Tibial nerve (tissue), 4 donors: ENCODE data around the gene DLST. TPM values are rescaled to one million over a fixed set of nuclear protein-coding genes. Genes with fewer than 3 reads are reported as not detected.

Experiments
- DNase-seq, 2 donors: peaks; one replicate each; pipeline ENCODE4 v3.0.0-alpha.2; 2019; ENCODE audit warnings: low spot score in 2 of 2
- H3K27ac ChIP-seq, 4 donors: fragments of 200-600 bp; sonication (generic) in 3 of 4; one replicate each; pipeline ENCODE4 v1.5.1; 2017 to 2019; ENCODE audit warnings: mild to moderate bottlenecking in 1 of 4
- H3K27me3 ChIP-seq, 2 donors: fragments of 200-600 bp; sonication (generic) in 1 of 2; one replicate each; pipeline versions ENCODE4 v1.5.1 to v1.6.0; 2017 to 2019
- H3K36me3 ChIP-seq, 3 donors: fragments of 200-600 bp; sonication (generic); one replicate each; pipeline ENCODE4 v1.5.1; 2018 to 2019
- H3K4me1 ChIP-seq, 4 donors: fragments of 200-600 bp; sonication (generic) in 3 of 4; one replicate each; pipeline ENCODE4 v1.5.1; 2017 to 2019
- H3K4me3 ChIP-seq, 4 donors: fragments of 200-600 bp; sonication (generic) in 3 of 4; one replicate each; pipeline ENCODE4 v1.5.1; 2017 to 2019; ENCODE audit warnings: mild to moderate bottlenecking in 1 of 4, moderate library complexity in 1 of 4
- H3K9me3 ChIP-seq, 4 donors: fragments of 200-600 bp; sonication (generic) in 3 of 4; one replicate each; pipeline ENCODE4 v1.5.1; 2017 to 2019
- EP300 ChIP-seq, 2 donors: sonication (generic); formaldehyde crosslinking; IDR thresholded peaks; one replicate each; pipeline ENCODE4 v1.6.1; 2017; ENCODE audit warnings: antibody characterized with exemption in 2 of 2, mild to moderate bottlenecking in 1 of 2
- POLR2A ChIP-seq, 2 donors: fragments of 450-650 bp; IDR thresholded peaks; one replicate each; pipeline ENCODE4 v1.6.1; 2017; ENCODE audit warnings: antibody characterized with exemption in 2 of 2, mild to moderate bottlenecking in 2 of 2, moderate library complexity in 2 of 2
- WGBS, 2 donors: methylation state at CpG; one replicate each; pipeline ENCODE4 v1.1.5; 2018; 5-methylcytosine and 5-hydroxymethylcytosine counted together
- total RNA-seq, 4 donors: library from RNA; depleted of rRNA; stranded (reverse); fragments of >200 nt; gene quantifications; one replicate each; pipeline ENCODE4 v1.1.0, GENCODE V29; 2016
- TF ChIP-seq, protein P1 (sequence below), 5 experiments: fragments of 200-600 bp in 3 of 5; fragments of 450-650 bp in 2 of 5; sonication (generic) in 3 of 5; IDR thresholded peaks; one replicate each; pipeline ENCODE4 v1.5.1; 2016 to 2019; ENCODE audit warnings: antibody characterized with exemption in 5 of 5, mild to moderate bottlenecking in 3 of 5, moderate library complexity in 2 of 5

The DLST gene
- total RNA-seq = 10 to 100 TPM; 73.5 to 94.8 (median 87.2) TPM

DNA sequence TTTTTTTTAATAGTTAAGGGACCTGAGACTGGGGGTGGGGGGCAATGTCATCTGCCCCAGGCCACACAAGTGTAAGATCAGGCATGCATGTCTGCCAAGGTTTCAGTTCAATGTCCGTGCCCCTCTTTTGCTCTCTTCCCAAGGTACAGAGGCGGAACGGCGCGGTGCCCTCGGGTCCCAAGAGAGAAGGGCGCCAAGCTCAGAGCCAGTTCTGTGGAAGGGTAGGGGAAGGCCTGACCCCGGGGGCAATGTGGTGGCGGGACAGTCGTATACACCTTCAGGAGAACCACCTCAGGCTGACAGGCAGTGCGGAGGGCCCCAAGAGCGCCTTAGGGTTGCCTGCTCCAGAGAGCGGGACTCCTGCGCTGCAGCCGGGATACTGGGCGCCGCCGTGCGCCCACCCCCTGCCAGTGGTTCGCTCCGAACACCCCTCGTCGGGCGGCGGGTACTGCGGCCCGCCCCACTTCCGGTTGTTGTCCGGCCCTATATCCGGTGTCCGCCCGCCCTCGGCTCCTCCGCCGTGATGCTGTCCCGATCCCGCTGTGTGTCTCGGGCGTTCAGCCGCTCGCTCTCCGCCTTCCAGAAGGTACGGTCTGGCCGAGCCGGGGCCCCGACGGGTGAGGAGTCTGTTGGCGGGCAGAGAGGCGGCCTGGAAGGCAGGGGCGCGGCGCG is at the start of gene DLST:
Gene DLST (plus strand): TSS at position 486 of the 672 bp plus-strand sequence. CDS start 38 bp downstream, at position 524.
- Histone ChIP-seq H3K27me3 (no peaks in the 10 kb centered on the region), H3K4me3 (peak within 1 kb of the TSS; percentile 79 to 97 (median 84)), H3K27ac (peak within 1 kb of the TSS; percentile 93 to 98 (median 94)), H3K9me3 (no peaks in the 10 kb centered on the region), H3K36me3 (no peaks in the 10 kb centered on the region), H3K4me1 (peaks cover 0 to 45% (median 37%) of the 10 kb centered on the region in 4 donors)
- 1% methylated on average over 37 to 47 of the region's 53 CpGs for WGBS, 2 donors
- TF ChIP-seq, protein P1, sequence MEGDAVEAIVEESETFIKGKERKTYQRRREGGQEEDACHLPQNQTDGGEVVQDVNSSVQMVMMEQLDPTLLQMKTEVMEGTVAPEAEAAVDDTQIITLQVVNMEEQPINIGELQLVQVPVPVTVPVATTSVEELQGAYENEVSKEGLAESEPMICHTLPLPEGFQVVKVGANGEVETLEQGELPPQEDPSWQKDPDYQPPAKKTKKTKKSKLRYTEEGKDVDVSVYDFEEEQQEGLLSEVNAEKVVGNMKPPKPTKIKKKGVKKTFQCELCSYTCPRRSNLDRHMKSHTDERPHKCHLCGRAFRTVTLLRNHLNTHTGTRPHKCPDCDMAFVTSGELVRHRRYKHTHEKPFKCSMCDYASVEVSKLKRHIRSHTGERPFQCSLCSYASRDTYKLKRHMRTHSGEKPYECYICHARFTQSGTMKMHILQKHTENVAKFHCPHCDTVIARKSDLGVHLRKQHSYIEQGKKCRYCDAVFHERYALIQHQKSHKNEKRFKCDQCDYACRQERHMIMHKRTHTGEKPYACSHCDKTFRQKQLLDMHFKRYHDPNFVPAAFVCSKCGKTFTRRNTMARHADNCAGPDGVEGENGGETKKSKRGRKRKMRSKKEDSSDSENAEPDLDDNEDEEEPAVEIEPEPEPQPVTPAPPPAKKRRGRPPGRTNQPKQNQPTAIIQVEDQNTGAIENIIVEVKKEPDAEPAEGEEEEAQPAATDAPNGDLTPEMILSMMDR (IDR thresholded peaks at IDR 0.05) = peak in 2 of 5 experiments; percentile 51 to 52
- TF ChIP-seq EP300 (IDR thresholded peaks at IDR 0.05) (peak; percentile 80 to 94), POLR2A (IDR thresholded peaks at IDR 0.05) (peak; percentile 63 to 79)
- DNase-seq = peak; percentile 76 to 78

GRCh38 chr14:74832849-74833248 is 48.9 kb upstream of the DLST start:
- Histone ChIP-seq H3K36me3 (peaks cover 0 to 51% (median 4%) of the 10 kb centered on the region in 3 donors), H3K4me3 (no peak overlapping the region), H3K9me3 (no peaks in the 10 kb centered on the region), H3K27ac (no peak overlapping the region), H3K27me3 (no peaks in the 10 kb centered on the region), H3K4me1 (peaks cover 0 to 15% (median 5%) of the 10 kb centered on the region in 4 donors)
- no peak for TF ChIP-seq EP300 (IDR thresholded peaks at IDR 0.05)
- DNase-seq = no peak
- 83 to 88% methylated on average over 4 of the region's 4 CpGs for WGBS, 2 donors

DNA sequence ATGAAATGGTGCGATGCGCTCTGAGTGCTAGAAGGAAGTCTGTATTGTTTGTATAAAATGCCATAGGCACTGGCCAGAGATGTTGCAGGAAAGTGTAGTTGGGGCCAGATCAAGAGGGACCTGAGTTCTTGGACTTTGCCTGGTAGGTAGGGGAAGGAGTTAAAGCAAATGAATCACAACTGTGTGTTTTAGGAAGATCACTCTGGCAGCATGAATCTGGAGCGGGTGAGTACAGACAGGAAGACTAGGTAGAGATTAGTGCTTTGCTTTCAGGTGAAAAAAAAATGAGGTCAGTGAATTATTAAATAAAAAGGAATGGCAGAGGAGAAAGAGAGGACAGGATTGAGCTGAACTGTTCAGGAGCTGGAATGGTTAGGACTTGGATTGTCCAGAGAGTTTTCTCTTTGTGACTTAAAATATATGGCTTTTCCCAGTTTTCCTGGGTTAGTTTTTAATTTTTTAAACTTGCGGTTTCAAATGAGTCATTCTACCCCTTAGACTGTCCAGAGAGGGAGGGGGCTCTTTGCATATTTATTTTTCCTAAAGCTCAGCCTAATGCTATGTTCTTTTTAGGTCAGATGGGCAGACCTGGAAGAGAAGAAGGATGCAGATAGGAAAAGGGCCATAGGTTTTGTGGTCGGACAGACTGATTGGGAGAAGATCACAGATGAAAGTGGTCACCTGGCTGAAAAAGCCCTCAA is 46.9 kb upstream of the DLST start:
- H3K9me3 ChIP-seq = no peaks in the 10 kb centered on the region
- TF ChIP-seq POLR2A (IDR thresholded peaks at IDR 0.05) (no peak), EP300 (IDR thresholded peaks at IDR 0.05) (no peak)
- TF ChIP-seq, protein P1 (IDR thresholded peaks at IDR 0.05) = no peak
- H3K4me3 ChIP-seq = no peak overlapping the region
- DNase-seq = no peak
- WGBS, 2 donors = 88 to 93% methylated on average over 4 of the region's 5 CpGs
- H3K27me3 ChIP-seq = no peaks in the 10 kb centered on the region
- peaks cover 0 to 39% (median 0%) of the 10 kb centered on the region in 3 donors for H3K36me3 ChIP-seq
- H3K27ac ChIP-seq = no peak overlapping the region
- H3K4me1 ChIP-seq = peaks cover 0 to 19% (median 5%) of the 10 kb centered on the region in 4 donors

DNA sequence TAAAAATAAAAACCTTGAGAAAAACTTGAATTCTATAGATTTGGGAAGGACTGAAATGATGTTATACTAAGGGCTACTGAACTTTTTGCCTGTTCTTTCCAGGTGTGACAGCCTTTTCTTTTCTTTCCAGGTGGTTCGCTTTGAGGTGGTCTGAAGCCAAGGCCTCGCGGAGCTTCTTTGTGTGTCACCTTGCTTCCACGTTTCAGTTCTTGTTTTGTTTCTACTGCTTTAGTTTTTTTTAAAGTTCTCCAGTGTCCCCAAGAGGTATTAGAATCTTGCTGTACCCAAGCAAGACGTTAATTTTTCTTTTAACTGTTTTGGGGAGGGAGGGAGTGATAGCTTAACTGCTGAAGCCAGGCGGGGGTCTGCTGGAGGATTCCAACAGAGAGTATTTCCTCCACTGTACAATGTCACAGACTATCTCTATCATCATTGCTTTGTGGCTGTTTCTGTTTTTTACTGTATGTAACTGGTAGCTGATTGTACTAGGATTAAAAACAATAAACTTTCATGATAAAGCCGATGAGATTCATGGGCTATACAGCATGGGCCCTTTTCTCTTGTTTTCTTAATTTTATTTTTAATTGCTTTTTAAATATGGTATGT is 46.0 kb upstream of the DLST start:
- DNase-seq = no peak
- TF ChIP-seq POLR2A (IDR thresholded peaks at IDR 0.05) (no peak), EP300 (IDR thresholded peaks at IDR 0.05) (no peak)
- TF ChIP-seq, protein P1 (IDR thresholded peaks at IDR 0.05) = no peak
- Histone ChIP-seq H3K36me3 (peaks cover 0 to 36% (median 0%) of the 10 kb centered on the region in 3 donors), H3K9me3 (no peaks in the 10 kb centered on the region), H3K4me3 (no peak overlapping the region), H3K27ac (no peak overlapping the region), H3K4me1 (peaks cover 0 to 19% (median 5%) of the 10 kb centered on the region in 4 donors), H3K27me3 (no peaks in the 10 kb centered on the region)
- WGBS, 2 donors = 80 to 81% methylated on average over 7 of the region's 7 CpGs

DNA sequence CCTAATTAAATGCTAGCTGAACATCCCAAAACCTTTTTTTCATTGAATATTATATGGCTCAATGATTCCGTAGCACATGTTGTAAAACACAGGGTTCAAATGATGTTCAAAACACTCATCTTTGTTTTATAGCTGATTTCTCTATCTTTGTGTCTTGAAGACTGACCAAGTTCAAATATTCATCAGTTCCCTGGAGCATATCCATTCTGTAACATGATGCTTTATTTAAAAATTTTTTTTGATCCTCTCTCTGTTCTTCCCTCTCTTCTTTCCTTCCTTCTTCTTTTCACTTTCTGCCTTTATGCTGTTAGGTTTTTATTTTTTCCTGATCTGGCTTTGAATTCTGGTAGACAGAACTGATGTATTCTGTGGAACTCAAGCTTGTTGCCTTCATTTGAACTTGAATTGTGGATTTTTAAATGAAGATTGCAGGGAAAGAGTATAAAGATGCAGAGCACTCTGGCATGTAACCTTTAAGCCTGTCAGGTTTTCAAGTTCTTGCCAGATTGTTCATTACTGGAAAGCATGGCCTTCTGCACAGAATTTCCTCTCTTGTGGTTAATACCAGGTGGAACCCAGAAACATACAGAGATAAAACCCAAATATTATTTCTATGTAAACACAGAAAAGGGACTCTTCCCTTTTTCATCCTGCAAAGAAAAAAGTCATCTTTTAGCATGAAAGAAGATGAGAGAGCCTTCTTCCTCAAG is 45.3 kb upstream of the DLST start:
- Histone ChIP-seq H3K4me3 (no peak overlapping the region), H3K9me3 (no peaks in the 10 kb centered on the region), H3K36me3 (peaks cover 0 to 35% (median 0%) of the 10 kb centered on the region in 3 donors), H3K27ac (peak overlapping the region in 1 of 4 donors; percentile 21), H3K27me3 (no peaks in the 10 kb centered on the region), H3K4me1 (peaks cover 0 to 19% (median 7%) of the 10 kb centered on the region in 4 donors)
- DNase-seq = no peak
- TF ChIP-seq POLR2A (IDR thresholded peaks at IDR 0.05) (no peak), EP300 (IDR thresholded peaks at IDR 0.05) (no peak)
- TF ChIP-seq, protein P1 (IDR thresholded peaks at IDR 0.05) = no peak
- WGBS, 2 donors = 64 to 67% methylated on average over 1 of the region's 1 CpG
